GM19324 (cell line): ENCODE results near the gene DNAAF2.
"Not testable (repeated sequence)": the region's sequence is repeated elsewhere in the genome, so short reads cannot be mapped to it uniquely, and the experiment has no call there.

Experiments used
- ATAC-seq: cut with Tn5 transposase; IDR thresholded peaks from one replicate; pipeline ENCODE4 v1.9.1; 2021; ENCODE audit warnings: mild to moderate bottlenecking, moderate library complexity; ENCODE audit not compliant: unreplicated experiment, low FRiP score

The DNAAF2 gene

DNA sequence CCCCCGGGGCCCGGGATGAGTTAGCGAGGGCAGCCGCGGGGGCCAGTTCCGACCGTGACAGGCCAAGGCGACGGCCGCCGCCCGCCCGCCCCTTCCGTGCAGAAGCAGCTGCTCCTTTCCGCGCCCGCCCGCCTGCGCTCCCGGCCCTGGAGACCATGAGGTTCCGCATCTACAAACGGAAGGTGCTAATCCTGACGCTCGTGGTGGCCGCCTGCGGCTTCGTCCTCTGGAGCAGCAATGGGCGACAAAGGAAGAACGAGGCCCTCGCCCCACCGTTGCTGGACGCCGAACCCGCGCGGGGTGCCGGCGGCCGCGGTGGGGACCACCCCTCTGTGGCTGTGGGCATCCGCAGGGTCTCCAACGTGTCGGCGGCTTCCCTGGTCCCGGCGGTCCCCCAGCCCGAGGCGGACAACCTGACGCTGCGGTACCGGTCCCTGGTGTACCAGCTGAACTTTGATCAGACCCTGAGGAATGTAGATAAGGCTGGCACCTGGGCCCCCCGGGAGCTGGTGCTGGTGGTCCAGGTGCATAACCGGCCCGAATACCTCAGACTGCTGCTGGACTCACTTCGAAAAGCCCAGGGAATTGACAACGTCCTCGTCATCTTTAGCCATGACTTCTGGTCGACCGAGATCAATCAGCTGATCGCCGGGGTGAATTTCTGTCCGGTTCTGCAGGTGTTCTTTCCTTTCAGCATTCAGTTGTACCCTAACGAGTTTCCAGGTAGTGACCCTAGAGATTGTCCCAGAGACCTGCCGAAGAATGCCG is 13.7 kb downstream of the DNAAF2 start:
- no peak for ATAC-seq

GRCh38 chr14:49620182-49621113 is 14.6 kb downstream of the DNAAF2 start, which contains the start of the genes MGAT2 and RPL36AL:
Gene MGAT2, plus strand, starts transcription at chr14:49620799. Its CDS starts 470 bp downstream, at chr14:49621269.
Gene RPL36AL, minus strand, starts transcription at chr14:49620626. Its CDS starts 1,522 bp downstream, at chr14:49619104.
- peak; percentile 94 for ATAC-seq

- ATAC-seq: no peak
These were observed 15.3 kb downstream of the DNAAF2 start for GRCh38 chr14:49619730-49620129.

DNA sequence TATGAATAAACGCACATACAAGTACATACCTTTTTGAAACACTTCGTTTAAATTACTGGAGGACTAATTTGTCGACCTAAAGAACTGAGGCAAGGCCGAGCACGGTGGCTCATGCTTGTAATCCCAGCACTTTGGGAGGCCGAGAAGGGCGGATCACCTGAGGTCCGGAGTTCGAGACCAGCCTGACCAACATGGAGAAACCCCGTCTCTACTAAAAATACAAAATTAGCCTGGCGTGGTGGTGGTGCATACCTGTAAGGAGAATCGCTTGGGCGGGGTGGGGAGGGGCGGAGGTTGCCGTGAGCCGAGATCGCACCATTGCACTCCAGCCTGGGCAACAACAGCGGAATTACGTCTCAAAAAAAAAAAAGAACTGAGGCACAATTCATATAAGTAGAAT is 15.8 kb downstream of the DNAAF2 start:
- not testable (repeated sequence) for ATAC-seq

DNA sequence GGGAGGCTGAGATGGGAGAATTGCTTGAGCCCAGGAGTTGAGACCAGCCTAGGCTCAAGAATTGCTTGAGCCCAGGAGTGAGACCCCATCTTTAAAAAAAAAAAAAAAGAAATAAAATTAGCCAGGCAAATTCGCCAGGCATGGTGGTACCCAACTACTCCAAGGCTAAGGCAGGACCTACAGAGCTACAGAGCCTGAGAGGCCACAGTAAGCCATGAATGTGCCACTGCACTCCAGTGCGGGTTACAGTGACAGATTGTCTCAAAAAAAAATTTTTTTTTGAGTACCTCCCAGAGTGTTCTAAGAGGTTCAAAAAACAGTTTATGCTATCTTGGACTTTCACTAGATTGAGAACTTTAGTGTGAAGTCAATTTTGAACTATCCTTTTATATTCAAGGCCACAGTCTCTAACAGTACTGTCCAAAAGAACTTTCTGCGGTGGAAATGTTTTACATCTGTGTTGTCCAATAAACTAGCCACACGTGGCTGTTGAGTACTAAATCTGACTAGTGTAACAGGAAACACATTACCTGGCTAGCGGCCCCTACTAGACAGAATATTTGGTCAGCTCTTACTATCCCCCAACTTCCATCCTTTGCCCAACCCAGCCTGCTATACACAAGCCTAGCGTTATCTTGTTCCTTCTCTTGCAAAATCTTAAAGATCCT is 17.1 kb downstream of the DNAAF2 start:
- ATAC-seq: no peak

DNA sequence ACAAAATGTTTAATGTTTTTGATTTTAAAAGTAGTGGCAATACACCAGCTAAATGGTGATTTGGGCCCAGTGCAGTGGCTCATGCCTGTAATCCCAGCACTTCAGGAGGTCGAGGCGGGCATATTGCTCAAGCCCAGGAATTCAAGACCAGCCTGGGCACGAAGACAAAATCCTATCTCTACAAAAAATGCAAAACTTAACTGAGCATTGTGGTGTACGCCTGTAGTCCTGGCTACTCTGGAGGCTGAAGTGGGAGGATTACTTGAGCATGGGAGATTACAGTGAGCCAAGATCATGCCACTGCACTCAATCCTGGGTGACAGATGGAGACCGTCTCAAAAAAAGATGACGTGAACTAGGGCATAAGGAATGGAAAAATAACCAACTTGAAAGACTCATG is 19.3 kb downstream of the DNAAF2 start:
- no peak for ATAC-seq

DNA sequence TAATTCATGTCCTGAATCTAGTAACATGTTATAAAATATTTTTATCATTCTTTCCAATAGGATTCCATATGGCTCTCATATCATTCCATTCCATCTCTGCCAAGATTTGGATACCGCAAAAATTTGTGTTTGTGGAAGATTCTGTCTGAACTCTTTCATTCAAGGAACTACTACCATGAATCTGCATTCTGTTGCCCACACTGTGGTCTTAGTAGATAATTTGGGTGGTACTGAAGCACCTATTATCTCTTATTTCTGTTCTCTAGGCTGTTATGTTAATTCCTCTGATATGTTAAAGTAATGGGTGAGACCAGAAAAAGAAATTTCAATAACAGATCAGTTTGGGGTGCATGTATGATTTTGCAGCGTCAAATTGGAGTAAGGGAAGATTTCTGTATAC is 20.8 kb downstream of the DNAAF2 start:
- no peak for ATAC-seq

- ATAC-seq: no peak
These were observed 22.4 kb downstream of the DNAAF2 start for GRCh38 chr14:49612671-49613070.

- no peak for ATAC-seq
These were observed 22.8 kb downstream of the DNAAF2 start for GRCh38 chr14:49612251-49612650.

- no peak for ATAC-seq
These were observed 27.5 kb downstream of the DNAAF2 start for GRCh38 chr14:49607583-49607982.

DNA sequence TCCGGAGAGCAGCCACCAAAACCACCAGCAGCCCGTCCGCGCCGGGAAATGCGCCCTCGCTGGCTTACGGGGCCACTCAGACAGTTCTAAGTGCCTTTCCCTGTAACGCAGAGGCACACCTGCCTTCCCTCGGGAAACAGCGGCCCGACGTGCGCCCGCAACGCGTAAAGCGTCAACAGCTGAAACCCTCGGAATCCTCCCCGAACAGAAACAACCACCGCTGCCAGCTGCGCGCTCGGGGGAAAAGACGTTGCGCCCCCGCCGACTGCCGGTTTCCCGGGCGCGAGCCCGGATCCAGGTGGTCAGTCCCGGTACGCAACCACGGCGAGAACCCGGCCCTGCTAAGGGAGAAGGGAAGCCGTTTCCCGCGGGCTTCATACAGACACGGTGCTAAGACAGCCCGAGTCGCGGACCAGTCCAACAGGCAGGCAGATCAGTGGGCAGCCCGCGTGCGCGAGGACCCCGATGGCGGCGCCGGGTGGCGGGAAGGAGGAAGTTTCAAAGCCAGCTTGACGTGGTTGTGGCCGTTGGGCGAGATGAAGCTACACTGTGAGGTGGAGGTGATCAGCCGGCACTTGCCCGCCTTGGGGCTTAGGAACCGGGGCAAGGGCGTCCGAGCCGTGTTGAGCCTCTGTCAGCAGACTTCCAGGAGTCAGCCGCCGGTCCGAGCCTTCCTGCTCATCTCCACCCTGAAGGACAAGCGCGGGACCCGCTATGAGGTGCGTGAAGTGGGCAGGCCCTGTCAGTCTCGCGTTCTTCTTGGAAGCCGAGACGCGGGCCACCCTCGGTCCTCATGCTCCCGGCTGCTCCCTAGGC is 36.4 kb downstream of the DNAAF2 start, which contains the start of gene LRR1:
Gene LRR1, plus strand, starts transcription at position 456 of the 816 bp plus-strand sequence. Its CDS starts 81 bp downstream, at position 537.
- peak; percentile 69 for ATAC-seq

DNA sequence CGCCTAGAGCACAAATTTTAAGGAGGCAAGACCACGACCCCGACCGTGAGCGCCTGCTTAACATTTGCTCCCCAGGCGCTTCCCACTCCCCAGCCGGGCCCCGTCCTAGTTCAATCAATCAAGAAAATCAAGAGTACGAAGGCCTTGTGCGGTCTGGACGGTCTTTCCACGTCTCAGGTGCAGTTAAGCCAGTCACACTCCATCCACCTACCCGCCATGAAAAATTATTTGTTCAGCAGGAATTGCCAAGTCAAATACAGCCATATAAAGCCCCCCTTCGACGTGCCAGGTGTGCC is 36.9 kb downstream of the DNAAF2 start:
- ATAC-seq: peak; percentile 1

- ATAC-seq: no peak
These were observed 40.5 kb downstream of the DNAAF2 start for GRCh38 chr14:49594347-49595091.

DNA sequence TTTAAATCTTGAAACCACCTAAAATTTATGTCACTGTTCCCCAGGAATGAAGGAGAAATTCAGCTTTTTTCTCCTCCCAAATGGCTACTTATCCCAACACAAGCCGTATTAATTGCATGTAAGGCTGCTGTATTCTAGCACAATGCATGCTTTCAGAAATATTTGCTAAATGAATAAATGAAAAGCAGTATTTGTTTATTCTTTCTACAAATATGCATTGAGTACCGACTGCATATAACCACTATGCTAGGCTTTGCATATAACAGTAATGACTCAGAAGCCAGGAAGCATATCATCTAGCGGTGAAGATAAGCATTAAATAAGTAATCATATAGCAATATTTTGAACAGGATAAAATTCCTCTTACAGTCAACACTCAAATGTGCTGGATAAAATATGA is 42.0 kb downstream of the DNAAF2 start:
- ATAC-seq: no peak

GRCh38 chr14:49589387-49589786 is 45.7 kb downstream of the DNAAF2 start:
- ATAC-seq: no peak

DNA sequence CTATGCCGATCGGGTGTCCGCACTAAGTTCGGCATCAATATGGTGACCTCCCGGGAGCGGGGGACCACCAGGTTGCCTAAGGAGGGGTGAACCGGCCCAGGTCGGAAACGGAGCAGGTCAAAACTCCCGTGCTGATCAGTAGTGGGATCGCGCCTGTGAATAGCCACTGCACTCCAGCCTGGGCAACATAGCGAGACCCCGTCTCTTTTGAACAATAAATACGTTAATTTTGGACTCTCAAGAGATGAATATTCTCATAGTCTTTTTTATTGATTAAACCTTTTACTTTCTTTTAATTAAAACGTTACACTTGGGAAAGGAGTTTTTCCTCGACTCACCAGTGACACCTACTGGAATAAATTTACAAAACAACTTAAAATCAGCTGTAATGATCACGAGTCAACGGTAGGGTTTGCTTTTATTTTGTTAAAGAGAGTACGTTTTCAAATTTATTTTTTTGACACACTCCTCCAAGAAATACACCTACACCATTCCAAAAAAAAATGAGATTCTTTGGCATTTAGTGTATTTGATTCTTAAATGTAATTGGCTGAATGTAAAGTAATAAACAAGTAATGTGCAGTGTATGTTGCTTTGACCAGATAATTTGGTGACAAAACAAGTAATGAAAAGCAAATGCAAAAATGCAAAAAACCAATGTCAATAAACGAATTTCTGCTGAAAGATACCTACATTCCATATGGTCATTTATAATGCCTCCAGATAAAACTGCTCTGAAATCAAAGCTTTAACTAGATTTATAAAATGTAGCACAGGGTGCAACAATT is 48.2 kb downstream of the DNAAF2 start:
- peak; percentile 29 for ATAC-seq

GRCh38 chr14:49585803-49586672 is 49.0 kb downstream of the DNAAF2 start, which contains the start of gene RPS29:
Gene RPS29, minus strand, starts transcription at chr14:49586380. Its CDS starts 34 bp downstream, at chr14:49586346.
- peak; percentile 94 for ATAC-seq
